Tibial artery (tissue), 4 donors: ENCODE results near the gene PCDHGA5.

Source experiments
- DNase-seq, 2 donors: peaks; one replicate each; pipeline ENCODE4 v3.0.0-alpha.2; 2019
- H3K27ac ChIP-seq, 2 donors: fragments of 200-600 bp; sonication (generic) in 1 of 2; 1 replicate in 1 of 2; 2 replicates in 1 of 2; pipeline ENCODE4 v1.5.1; 2018 to 2019; ENCODE audit warnings: mild to moderate bottlenecking in 1 of 2
- H3K27me3 ChIP-seq, 2 donors: fragments of 200-600 bp; sonication (generic) in 1 of 2; one replicate each; pipeline versions ENCODE4 v1.5.1 to v1.6.0; 2016 to 2019
- H3K36me3 ChIP-seq, 3 donors: fragments of 200-600 bp; sonication (generic) in 2 of 3; one replicate each; pipeline ENCODE4 v1.5.1; 2016 to 2019; ENCODE audit warnings: mild to moderate bottlenecking in 2 of 3
- H3K4me1 ChIP-seq, 4 donors: fragments of 200-600 bp; sonication (generic) in 2 of 4; 1 replicate in 3 of 4; 2 replicates in 1 of 4; pipeline ENCODE4 v1.5.1; 2016 to 2019
- H3K4me3 ChIP-seq, 2 donors: fragments of 200-600 bp; sonication (generic) in 1 of 2; 1 replicate in 1 of 2; 2 replicates in 1 of 2; pipeline ENCODE4 v1.5.1; 2018 to 2019; ENCODE audit warnings: mild to moderate bottlenecking in 2 of 2
- H3K9me3 ChIP-seq, 3 donors: fragments of 200-600 bp; sonication (generic) in 1 of 3; one replicate each; pipeline ENCODE4 v1.5.1; 2016 to 2019
- intact Hi-C: fragments of 100-400 bp; cut with DNase I; formaldehyde crosslinking; loops from one replicate; pipeline ENCODE4 v1.15.0; 2023; ENCODE audit warnings: low total_unique reads
- TF ChIP-seq, protein P1 (sequence below), 2 experiments: fragments of 200-600 bp in 1 of 2; fragments of 450-650 bp in 1 of 2; IDR thresholded peaks; one replicate each; pipeline ENCODE4 v1.5.1; 2017 to 2019; ENCODE audit warnings: antibody characterized with exemption in 2 of 2, mild to moderate bottlenecking in 1 of 2, moderate library complexity in 1 of 2

PCDHGA5 gene

DNA sequence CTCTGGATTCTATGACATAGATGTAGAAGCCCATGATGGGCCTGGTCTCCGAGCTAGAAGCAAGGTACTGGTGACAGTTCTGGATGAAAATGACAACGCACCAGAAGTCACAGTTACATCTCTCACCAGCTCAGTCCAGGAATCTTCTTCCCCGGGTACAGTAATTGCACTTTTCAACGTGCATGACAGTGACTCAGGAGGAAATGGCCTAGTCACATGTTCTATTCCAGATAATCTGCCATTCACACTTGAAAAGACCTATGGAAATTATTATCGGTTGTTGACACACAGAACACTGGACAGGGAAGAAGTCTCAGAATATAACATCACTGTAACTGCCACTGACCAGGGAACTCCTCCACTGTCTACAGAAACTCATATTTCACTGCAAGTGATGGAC lies 7.8 kb upstream of the PCDHGA5 start:
- Histone ChIP-seq H3K27me3 (peaks cover 0 to 3% of the 10 kb centered on the region in 2 donors), H3K4me3 (no peak overlapping the region), H3K4me1 (no peaks in the 10 kb centered on the region), H3K36me3 (peaks cover 0 to 19% (median 13%) of the 10 kb centered on the region in 3 donors), H3K27ac (no peak overlapping the region), H3K9me3 (peaks cover 0 to 100% (median 88%) of the 10 kb centered on the region in 3 donors)
- intact Hi-C loops = no loop called here
- DNase-seq = no peak
- TF ChIP-seq, protein P1, sequence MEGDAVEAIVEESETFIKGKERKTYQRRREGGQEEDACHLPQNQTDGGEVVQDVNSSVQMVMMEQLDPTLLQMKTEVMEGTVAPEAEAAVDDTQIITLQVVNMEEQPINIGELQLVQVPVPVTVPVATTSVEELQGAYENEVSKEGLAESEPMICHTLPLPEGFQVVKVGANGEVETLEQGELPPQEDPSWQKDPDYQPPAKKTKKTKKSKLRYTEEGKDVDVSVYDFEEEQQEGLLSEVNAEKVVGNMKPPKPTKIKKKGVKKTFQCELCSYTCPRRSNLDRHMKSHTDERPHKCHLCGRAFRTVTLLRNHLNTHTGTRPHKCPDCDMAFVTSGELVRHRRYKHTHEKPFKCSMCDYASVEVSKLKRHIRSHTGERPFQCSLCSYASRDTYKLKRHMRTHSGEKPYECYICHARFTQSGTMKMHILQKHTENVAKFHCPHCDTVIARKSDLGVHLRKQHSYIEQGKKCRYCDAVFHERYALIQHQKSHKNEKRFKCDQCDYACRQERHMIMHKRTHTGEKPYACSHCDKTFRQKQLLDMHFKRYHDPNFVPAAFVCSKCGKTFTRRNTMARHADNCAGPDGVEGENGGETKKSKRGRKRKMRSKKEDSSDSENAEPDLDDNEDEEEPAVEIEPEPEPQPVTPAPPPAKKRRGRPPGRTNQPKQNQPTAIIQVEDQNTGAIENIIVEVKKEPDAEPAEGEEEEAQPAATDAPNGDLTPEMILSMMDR (IDR thresholded peaks at IDR 0.05) = no peak

- peaks cover 0 to 24% (median 14%) of the 10 kb centered on the region in 3 donors for H3K36me3 ChIP-seq
- TF ChIP-seq, protein P1 (IDR thresholded peaks at IDR 0.05) = no peak
- peaks cover 0 to 99% (median 88%) of the 10 kb centered on the region in 3 donors for H3K9me3 ChIP-seq
- no peak overlapping the region for H3K27ac ChIP-seq
- H3K4me1 ChIP-seq = no peaks in the 10 kb centered on the region
- peaks cover 0 to under 1% of the 10 kb centered on the region in 2 donors for H3K27me3 ChIP-seq
- DNase-seq = no peak
- intact Hi-C loops = no loop called here
- H3K4me3 ChIP-seq = no peak overlapping the region
Observed at GRCh38 chr5:141356950-141357349, 7.0 kb upstream of the PCDHGA5 start.

- no peak for DNase-seq
- Histone ChIP-seq H3K27me3 (peaks cover 0 to 3% of the 10 kb centered on the region in 2 donors), H3K4me1 (no peaks in the 10 kb centered on the region), H3K36me3 (peaks cover 0 to 32% (median 29%) of the 10 kb centered on the region in 3 donors), H3K9me3 (peaks cover 8 to 99% (median 91%) of the 10 kb centered on the region in 3 donors), H3K4me3 (peak within 1 kb of the TSS; percentile 25 to 35), H3K27ac (no peak within 1 kb of the TSS)
- intact Hi-C loops = no loop called here
- TF ChIP-seq, protein P1 (IDR thresholded peaks at IDR 0.05) = no peak
Observed at GRCh38 chr5:141359790-141360426, 4.1 kb upstream of the PCDHGA5 start, which contains the start of gene PCDHGB2. PCDHGB2 (plus strand) TSS chr5:141359994; CDS start chr5:141360136, 142 bp downstream.

- Histone ChIP-seq H3K4me1 (no peaks in the 10 kb centered on the region), H3K36me3 (peaks cover 0 to 37% (median 34%) of the 10 kb centered on the region in 3 donors), H3K27me3 (peaks cover 0 to 3% of the 10 kb centered on the region in 2 donors), H3K27ac (no peak overlapping the region), H3K9me3 (peaks cover 12 to 99% (median 91%) of the 10 kb centered on the region in 3 donors), H3K4me3 (no peak overlapping the region)
- DNase-seq = no peak
- intact Hi-C loops = no loop called here
- TF ChIP-seq, protein P1 (IDR thresholded peaks at IDR 0.05) = no peak
Observed at GRCh38 chr5:141360685-141361084, 3.3 kb upstream of the PCDHGA5 start.

DNA sequence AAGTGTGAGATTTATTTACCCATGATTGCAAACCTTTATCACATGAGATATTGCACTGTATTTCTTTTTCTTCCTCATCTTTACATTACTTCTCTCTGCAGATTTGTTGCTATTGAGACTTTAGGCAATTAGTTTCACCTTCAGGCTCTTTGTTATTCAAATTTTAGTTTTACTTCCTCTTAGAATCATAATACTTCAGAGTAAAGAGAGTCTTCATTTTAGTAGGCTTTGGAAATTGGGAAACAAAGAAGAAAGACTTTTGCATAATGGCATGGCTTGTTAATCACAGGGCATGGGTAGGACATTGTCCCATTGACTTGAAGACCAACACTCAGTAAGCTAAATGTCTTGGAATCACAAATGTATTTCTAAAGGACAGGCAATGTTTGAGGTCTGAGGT lies 1.2 kb upstream of the PCDHGA5 start:
- peaks cover 0 to 3% of the 10 kb centered on the region in 2 donors for H3K27me3 ChIP-seq
- H3K9me3 ChIP-seq = peaks cover 21 to 99% (median 87%) of the 10 kb centered on the region in 3 donors
- H3K27ac ChIP-seq = no peak overlapping the region
- H3K36me3 ChIP-seq = peaks cover 0 to 39% (median 34%) of the 10 kb centered on the region in 3 donors
- H3K4me1 ChIP-seq = no peaks in the 10 kb centered on the region
- intact Hi-C loops = no loop called here
- TF ChIP-seq, protein P1 (IDR thresholded peaks at IDR 0.05) = no peak
- no peak overlapping the region for H3K4me3 ChIP-seq
- DNase-seq = no peak
